GM19463 (cell line): ENCODE data around the gene MYO3B.

Experiments used
- ATAC-seq: cut with Tn5 transposase; IDR thresholded peaks from one replicate; pipeline ENCODE4 v1.9.1; 2021; ENCODE audit warnings: mild to moderate bottlenecking, moderate library complexity; ENCODE audit not compliant: unreplicated experiment

MYO3B gene

DNA sequence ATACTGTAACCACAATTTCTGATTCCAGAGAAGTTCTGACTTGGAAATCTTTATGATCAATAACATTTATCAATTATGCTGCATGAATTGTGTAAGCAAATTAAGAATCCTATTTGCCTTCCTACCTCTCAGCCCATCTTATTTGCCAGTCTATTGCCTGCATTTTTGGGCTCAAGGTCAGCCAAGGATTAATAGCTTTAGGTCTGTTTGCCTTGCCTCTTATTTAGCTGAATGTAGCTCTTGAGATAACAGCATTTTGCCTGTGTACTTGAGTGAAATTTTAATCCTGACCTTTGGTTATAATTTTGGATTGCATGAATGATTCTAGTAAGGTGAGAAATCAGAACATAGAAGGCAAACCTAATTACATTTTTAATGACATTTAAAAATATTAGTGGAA, 51.2 kb downstream of the MYO3B start:
- ATAC-seq: no peak

DNA sequence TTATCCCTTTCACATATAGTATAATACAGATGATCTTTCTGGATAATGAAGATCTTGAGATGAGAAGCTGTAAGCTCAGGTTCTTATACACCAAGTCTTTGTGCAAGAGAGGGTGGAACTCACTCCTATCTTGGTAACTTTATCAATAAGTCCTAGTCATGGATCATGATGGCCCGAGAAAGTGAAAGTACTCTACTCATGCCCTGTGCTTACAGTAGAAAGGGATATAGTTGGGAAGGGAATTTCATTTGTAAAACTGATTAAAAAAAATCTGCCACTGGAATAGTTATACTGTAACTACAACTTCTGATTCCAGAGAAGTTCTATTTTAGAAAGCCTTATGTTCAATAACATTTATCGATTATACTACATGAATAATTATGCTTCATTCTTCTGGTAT, 51.8 kb downstream of the MYO3B start:
- ATAC-seq: no peak

DNA sequence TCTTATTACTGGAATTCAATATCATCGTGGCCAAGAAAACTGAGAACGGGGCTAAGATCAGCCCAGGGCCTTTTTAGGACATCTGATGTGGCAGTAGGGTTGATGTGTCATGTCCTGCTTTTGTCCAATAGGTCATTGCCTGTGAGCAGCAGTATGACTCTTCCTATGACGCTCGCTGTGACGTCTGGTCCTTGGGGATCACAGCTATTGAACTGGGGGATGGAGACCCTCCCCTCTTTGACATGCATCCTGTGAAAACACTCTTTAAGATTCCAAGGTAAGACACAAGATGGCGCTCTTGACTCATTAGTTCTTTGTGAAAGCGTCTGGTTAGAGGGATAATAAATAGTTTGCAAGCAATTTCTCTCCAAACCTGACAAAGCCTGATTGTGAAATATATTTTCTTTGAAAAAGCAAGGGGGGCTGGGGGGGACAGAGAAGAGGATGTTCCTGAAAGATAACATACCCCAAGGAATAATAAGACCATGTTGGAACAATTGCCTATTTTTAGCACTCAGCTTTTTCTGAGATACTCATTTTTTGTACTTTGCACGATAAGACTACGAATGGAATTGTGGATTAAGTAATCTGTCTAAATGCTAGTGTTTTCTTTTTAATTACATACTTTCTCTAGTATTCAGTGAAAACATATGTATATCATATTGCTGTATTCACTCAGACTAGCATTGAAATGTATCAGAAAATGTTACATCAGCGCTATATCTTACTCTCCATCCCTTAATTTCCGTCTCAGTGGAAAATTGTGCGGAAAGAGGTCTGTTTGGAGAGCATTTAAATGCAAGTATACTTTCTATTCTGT, 58.1 kb downstream of the MYO3B start:
- ATAC-seq: no peak

DNA sequence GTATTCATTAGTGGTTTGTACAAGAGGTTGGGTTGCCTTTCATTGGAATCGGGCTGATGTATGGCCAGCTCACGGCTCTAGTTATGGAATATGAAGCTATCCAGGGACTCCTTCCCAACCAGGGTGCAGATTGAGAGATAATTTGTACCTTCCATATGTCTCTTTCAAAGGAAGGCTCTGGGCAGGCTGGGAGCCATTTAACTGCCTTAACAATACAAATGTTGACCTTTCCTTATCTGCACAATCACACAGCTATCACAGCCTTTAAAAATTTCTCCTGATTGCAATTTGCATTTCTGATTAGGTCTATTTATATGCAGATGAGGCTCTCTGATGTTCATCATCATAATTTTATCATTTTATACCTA, 58.7 kb downstream of the MYO3B start:
- no peak for ATAC-seq

DNA sequence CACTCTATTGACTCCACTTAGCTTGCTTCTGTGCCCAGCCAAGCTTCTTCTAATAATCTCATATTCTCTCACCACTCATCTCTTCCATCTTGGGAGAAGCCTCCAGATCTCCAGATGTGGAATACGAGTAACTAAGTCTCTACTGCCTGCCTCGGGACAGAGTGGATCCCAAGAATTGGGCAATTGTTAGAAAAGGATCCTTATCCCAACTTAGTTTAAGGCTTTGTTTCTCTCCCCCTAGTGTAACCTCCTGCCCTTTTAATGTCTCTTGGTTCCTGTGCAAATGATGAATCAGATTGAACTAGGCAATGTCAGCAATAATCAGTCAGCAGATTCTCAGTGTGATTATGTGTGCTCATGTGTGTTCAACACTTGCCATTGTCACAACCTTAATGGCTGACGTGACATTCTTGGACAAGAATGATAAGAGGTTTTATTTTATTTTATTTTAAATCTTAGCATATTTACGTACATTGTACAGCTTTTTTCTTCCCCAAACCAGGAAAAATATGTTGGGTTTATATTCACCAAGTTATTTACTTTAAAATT, 59.7 kb downstream of the MYO3B start:
- no peak for ATAC-seq

DNA sequence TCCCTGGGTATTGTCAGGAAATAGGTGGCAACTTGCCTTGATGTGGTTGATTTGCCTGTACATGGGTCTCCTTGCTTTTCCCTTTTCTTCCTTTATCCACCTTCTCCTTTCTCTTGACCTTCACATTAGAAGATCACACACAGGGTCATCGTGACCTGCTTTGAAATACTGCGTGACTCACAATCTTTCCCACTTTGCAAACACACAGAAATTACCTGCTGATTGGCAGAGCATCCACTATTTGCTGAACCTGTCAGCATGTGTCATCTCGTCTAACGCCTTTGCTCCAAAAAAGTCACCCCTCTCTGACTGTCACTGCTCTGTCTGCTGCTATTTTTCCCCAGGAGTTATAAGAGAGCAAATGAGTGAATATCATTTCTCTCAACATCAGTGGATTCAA, 60.8 kb downstream of the MYO3B start:
- ATAC-seq: no peak

DNA sequence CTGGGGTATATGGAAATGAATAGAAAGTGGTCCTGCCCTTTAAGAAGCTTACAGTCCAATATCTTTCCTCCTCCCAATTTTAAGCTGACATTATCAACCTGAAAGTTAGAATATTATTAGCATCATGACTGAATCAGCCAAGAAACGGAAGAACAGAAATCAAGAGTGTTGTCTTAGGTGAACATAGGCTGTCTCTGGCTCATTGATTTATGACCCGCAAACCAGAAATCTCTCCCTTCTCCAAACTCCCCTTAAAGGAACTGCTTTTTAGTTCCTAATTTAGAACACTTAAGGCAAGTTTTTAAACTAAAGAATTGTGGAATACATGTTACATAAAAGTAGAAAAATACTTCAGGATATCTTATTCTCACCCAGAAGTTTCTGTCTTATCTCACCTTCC, 62.7 kb downstream of the MYO3B start:
- ATAC-seq: no peak

DNA sequence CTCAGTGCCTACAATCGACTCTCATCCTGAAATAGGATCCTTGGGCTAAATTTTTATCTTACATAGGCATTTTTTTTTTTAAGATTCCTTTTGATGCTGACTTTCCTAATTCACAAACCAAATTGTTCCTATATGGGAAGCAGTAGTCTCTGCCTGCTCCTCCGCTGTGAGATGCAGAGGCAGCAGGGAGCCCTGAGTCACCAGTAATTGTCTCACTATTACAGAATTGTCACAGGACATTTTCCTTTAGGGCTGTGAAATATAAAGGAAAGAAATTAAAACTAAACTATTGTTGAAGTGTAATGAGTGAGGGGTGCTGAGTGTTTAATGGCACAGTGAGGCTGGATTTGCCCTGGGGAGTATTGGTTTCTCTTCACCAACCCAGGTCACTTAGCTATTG, 63.8 kb downstream of the MYO3B start:
- no peak for ATAC-seq

DNA sequence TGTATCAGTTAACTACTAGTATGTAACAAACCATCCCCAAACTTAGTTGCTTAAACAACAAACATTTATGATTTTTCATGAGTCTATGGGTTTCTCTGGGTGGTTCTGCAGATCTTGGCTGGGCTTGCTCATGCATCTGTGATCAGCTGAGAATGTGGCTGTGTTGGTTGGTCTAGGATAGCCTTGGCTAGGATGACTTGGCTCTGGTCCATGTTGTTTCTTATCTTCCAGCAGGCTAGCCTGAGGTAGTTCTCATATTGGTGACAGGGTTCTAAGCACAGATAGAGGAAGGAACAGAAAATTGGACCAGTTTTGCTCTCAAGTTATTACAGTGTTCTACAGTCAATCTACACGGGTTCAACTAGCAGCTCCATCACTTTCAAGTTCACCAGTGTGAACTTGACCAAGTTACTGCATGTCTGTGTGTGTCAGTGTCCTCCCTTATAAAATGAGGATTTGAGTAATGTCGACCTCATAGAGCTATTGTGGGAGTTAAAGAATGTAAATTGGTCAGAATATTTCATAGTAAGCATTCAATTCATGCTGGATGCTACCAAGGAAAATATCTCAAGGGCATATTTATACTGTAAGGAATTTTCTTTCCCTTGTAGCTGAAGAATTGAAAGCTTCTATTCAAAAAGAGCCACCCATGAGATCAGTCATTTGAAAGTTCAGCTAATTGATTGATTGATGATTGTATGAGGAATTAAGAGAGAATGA, 65.3 kb downstream of the MYO3B start:
- ATAC-seq: no peak

DNA sequence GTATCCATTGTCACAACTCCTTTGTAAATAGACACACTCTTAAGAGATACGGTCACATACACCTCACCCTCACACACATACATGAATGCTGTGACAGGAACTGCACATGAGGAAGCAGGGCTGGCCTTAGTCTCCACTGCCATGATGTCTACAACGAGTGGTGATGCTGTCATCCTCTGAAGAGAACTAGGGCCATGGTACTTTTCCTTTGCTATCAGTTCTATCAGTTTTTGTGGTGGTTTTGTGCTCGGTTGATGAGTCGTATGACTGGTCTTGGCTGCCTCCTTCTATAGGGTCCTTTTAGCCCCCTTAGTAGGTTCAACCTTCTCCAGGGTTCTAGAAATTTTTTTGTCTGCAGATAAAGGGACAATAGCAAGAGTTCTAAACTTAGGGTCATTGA, 66.0 kb downstream of the MYO3B start:
- no peak for ATAC-seq

DNA sequence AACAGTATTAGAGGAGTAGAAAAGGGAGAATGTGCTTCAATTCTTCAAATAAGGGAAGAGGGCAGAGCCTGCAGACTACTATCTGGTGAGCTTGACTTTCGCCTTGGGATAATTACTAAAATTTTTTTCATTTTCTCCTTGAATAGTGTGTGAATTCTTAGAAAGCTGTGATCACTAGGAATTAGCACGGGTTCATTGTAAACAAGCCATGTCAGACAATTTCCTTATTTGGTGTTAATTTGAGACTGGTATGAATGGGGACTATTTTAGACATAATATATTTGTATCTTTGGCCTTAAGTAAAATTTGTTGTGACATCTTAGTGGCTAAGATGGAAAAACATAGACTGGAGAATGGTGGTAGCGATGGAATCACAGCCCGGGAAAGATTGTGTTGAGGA, 66.6 kb downstream of the MYO3B start:
- ATAC-seq: no peak

DNA sequence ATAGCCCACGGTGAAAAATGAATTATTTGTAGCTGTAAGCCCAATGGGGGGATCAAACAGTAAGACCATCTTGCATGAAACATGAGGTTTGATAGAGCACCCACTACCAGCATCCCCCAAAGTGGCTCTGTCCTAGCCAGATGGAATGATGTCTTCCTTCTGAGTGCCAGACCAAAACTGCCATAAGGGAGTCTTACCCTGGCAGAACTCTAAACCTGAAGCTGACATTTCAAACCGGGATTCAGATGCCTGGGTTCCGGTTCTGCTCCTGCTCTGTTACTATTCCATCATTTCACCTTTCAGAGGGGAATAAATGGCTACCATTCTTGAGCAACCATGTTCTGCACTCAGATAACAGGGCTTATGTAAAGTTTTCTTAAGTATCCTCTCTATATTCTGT, 67.4 kb downstream of the MYO3B start:
- no peak for ATAC-seq

DNA sequence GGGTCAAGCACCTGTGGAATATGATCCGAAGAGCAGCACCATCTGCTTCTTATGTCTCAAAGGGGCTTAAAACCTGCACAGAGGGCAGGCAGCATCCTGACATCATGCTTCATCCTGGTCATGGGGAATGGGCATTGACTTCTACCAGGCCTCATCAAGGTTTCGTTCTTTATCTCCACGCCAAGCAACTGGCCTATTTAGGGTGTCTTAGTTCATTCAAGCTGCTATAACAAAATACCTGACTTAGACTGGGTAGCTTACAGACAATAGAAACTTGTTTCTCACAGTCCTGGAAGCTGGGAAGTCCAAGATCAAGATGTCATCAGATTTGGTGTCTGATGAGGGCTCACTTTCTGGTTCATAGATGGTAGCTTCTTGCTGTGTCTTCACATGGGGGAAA, 69.4 kb downstream of the MYO3B start:
- no peak for ATAC-seq

DNA sequence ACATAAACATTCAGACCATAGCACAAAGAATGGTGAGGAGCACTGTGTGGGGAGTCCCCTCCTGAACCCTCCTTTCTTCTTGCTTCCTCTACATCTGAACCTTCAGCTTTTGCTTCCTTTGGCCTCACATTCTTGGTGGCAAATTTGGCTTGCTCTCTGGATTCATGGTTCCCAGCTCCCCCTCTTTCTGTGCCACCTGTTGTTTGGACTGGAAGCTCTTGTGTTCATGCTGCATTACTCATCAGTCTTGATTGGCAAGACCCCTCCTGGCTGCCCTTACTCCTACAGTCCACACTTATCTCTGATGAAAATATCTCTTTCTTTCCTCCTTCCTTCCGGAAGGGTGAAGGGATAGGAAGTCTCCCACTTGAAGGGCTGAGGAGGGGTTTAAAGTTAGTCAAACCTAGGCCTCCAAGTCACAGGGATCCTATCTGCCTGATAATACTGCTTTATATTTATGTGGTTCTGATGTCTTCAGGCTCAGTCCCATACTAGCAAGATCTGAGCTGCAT, 70.0 kb downstream of the MYO3B start:
- ATAC-seq: no peak

DNA sequence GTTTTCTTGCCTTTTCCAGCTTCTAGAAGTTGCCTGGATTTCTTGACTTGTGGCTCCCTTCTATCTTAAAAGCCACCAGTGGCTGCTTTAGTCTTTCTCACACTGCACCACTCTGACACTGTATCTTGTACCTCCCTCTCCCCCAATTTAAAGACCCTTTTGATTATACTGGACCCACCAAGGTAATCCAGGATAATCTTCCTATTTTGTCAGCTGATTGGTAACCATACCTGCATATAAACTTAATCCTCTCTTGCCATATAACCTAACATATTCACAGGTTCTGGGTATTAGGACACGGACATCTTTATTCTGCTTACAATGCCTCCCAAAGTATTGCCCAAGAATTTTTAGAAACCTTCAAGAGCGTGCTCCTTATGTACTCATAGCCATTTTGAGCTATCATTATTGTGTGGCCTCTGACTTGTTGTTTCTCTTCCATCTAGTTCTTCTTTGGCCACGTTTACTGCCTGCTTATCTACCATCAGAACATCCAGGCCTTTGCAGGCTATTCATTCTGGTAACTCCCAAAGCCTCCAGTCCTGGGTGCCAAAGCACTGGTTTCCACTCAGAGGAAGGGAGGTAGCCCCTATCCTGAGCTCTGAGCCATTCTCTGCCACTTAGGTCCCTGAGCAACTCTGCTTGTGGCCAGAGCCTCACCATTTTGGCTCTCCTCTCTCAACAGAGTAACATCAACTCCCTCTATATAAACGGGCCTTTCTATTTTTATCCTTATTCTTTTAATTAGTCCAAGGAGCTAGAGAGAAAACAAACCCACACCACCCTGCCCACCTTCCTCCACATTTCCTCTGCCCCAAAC, 70.8 kb downstream of the MYO3B start:
- ATAC-seq: no peak

DNA sequence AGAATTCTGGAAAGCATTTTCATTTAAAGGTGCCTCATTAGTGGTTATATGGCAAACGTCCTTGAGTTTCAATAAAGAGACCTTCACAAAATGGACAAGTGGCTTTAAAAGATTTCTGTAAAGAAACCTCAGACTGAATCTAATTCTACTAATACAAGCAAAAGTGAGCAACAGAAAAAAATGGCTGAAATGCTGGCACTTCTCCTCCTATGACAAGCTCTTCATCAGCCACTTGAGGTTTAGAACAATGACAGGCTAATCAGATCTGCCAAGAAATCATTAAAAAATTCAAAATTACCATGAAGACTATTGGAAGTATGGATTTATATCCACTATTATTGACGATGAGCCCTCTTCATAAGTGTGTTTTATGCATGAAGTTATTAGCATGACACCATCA, 71.8 kb downstream of the MYO3B start:
- ATAC-seq: no peak

DNA sequence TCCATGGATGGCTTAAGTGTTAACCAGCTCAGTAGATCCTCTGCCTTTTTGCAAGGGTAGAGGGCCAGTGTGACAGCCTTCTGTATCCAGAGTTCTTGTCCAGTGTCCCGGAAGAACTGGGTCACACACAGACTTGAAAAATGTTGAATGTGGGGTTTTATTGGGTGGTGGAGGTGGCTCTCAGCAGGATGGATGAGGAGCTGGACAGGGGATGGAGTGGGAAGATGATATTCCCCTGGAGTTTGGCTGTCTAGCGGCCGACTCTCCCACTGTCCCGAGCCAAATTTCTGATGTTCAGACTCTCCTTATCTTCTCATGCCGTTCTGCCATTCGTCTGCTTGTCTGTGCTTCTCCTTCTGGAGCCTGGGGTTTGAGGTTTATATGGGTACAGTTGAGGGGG, 72.6 kb downstream of the MYO3B start:
- ATAC-seq: no peak

DNA sequence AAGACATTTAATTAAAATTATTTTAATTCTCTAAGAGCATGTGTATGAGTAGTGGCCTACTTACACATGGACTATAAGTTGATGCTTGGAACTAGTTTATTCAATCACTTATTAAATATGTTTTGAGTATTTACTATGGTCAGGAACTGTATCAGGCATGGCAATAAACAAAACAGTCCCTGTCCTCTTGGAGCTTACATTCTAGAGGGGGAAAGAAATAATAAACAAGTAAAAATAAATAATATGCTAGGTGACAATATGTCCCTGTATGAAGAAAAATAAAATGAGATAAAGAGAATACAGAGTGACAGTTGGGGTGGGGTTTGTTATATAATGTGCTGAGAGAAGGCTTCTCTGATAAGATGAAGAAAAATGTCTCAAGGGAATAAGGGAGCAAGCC, 74.5 kb downstream of the MYO3B start:
- ATAC-seq: no peak

DNA sequence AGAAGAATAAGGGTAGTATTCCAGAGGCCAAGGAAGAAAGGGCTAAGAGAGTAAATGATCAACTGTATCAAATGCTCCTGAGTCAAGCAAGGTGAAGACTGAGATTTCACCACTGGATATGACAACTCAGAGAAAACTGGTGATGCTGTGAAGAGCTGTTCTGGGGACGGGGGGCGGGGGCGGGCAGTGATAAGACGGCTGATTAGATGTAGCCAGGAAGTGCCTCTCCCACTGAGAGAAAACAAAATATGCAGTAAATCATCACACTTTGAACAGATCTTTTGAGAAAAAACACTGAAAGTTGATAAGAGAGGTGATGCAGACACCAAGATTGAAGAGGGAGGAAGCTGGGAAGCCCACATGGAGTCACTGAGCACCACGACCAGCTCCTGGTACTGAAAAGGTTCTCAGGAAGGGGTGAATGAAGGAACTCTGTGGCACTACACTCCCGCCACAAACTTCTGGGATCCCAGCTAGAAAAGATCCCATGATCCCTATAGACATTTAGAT, 75.8 kb downstream of the MYO3B start:
- ATAC-seq: no peak

DNA sequence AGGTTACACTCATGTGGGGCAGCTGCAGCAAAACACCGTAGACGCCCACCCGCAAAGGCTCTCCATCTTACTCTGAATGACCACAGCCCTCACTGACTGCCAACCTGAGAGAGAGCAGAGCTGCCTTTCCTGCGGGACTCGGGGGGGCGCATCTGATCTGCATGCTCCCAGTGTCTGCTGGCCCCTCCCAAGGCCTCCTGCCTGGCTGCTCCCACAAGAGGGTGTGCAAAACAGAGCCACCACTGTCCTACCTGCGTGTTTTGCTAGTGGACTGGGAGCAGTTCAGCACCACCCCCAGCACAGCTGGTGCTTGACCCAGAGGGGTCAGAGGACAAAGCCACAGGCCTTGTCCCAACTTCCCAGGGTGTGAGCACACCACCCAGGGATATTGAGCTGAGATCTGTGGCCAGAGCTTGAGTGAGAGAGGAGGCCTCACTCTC, 76.4 kb downstream of the MYO3B start:
- no peak for ATAC-seq

DNA sequence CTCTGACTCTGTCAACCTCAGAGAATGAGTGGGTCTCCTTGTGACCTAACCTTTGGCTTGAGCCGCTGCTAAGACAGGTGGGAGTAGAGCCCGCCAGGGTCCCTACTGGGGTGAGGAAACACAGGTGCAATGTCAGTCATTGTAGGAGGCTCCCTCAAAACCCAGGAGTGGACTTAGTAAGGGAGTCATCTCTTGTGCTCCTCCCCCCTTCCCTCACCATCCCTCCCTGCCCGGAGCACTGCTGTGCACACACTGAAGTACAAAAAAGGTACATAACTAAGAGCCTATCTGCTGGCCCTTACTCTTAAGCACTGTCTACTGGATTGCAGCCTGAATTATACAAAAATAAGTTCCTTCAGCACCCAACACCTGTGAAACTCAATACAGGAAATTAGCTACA, 77.2 kb downstream of the MYO3B start:
- ATAC-seq: no peak
